GM23338 (cell line): ENCODE measurements around the gene HSD11B2. TPM values are rescaled to one million over a fixed set of nuclear protein-coding genes. Genes with fewer than 3 reads are reported as not detected.

Experiments used
- ATAC-seq: fragments of 200-7000 bp; cut with Tn5 transposase; 3 replicates; pipeline ENCODE4 v1.9.1; 2020
- DNase-seq: peaks from one replicate; pipeline ENCODE4 v3.0.0-alpha.2; 2015; ENCODE audit warnings: low spot score
- H2AFZ ChIP-seq: fragments of 200-600 bp; sonication (generic); 2 replicates; pipeline ENCODE4 v1.8.0; 2016; ENCODE audit warnings: antibody characterized with exemption, mild to moderate bottlenecking, moderate library complexity
- H3F3A ChIP-seq: fragments of 200-600 bp; sonication (generic); replicated peaks from 2 replicates; pipeline ENCODE4 v1.8.0; 2017; ENCODE audit warnings: antibody characterized with exemption, mixed run types, low read depth
- H3K27ac ChIP-seq: fragments of 200-600 bp; sonication (generic); 2 replicates; pipeline ENCODE4 v1.6.1; 2016; ENCODE audit warnings: low read depth
- H3K27me3 ChIP-seq: fragments of 200-600 bp; sonication (generic); 2 replicates; pipeline ENCODE4 v1.8.0; 2016; ENCODE audit warnings: mild to moderate bottlenecking, mixed run types, moderate library complexity; ENCODE audit not compliant: insufficient read depth
- H3K36me3 ChIP-seq: fragments of 200-600 bp; sonication (generic); 2 replicates; pipeline ENCODE4 v1.8.0; 2016; ENCODE audit warnings: mild to moderate bottlenecking; ENCODE audit not compliant: insufficient read depth
- H3K4me1 ChIP-seq: fragments of 200-600 bp; sonication (generic); 2 replicates; pipeline ENCODE4 v1.8.0; 2016; ENCODE audit warnings: mild to moderate bottlenecking, moderate library complexity; ENCODE audit not compliant: insufficient read depth
- H3K4me2 ChIP-seq: fragments of 200-600 bp; sonication (generic); 2 replicates; pipeline ENCODE4 v1.7.1; 2017; ENCODE audit warnings: mixed run types
- H3K4me3 ChIP-seq: fragments of 200-600 bp; sonication (generic); 2 replicates; pipeline ENCODE4 v1.6.1; 2016; ENCODE audit warnings: mixed run types
- H3K79me2 ChIP-seq: fragments of 200-600 bp; sonication (generic); replicated peaks from 2 replicates; pipeline ENCODE4 v1.8.0; 2017; ENCODE audit warnings: mild to moderate bottlenecking; ENCODE audit not compliant: insufficient read depth
- H3K9me2 ChIP-seq: fragments of 200-600 bp; sonication (generic); 2 replicates; pipeline ENCODE4 v1.8.0; 2017; ENCODE audit not compliant: insufficient read depth
- H4K20me1 ChIP-seq: fragments of 200-600 bp; sonication (generic); replicated peaks from 2 replicates; pipeline ENCODE4 v1.8.0; 2017; ENCODE audit warnings: mild to moderate bottlenecking; ENCODE audit not compliant: insufficient read depth
- H3K27ac Mint-ChIP-seq: 2 replicates; pipeline ENCODE4 v1.8.0; 2020; ENCODE audit warnings: inconsistent platforms, mild to moderate bottlenecking, moderate library complexity, mixed read lengths
- H3K27me3 Mint-ChIP-seq: 3 replicates; pipeline ENCODE4 v1.8.0; 2022; ENCODE audit warnings: low read depth, mild to moderate bottlenecking, moderate library complexity, mixed read lengths, inconsistent platforms; ENCODE audit not compliant: insufficient read depth, poor library complexity
- H3K36me3 Mint-ChIP-seq: 3 replicates; pipeline ENCODE4 v1.8.0; 2021; ENCODE audit warnings: low read depth, mild to moderate bottlenecking, inconsistent platforms, moderate library complexity, mixed read lengths
- H3K4me1 Mint-ChIP-seq: 3 replicates; pipeline ENCODE4 v1.8.0; 2020; ENCODE audit warnings: mild to moderate bottlenecking, inconsistent platforms, mixed read lengths
- H3K4me3 Mint-ChIP-seq: 3 replicates; pipeline ENCODE4 v1.8.0; 2021; ENCODE audit warnings: moderate library complexity, mild to moderate bottlenecking, inconsistent platforms, mixed read lengths
- H3K9me3 Mint-ChIP-seq: 3 replicates; pipeline ENCODE4 v1.8.0; 2020; ENCODE audit warnings: moderate library complexity, mild to moderate bottlenecking, inconsistent platforms, mixed read lengths
- CREB1 ChIP-seq: fragments of 250-450 bp; sonication (Bioruptor Pico); IDR thresholded peaks from 2 replicates; pipeline ENCODE4 v1.5.0; 2020; ENCODE audit warnings: low read depth, mild to moderate bottlenecking, moderate library complexity
- ETS1 ChIP-seq: IDR thresholded peaks from 2 replicates; pipeline ENCODE4 v1.6.1; 2016; ENCODE audit warnings: antibody characterized with exemption
- EZH2 ChIP-seq: fragments of 200-600 bp; sonication (generic); IDR thresholded peaks from one replicate; pipeline ENCODE4 v1.8.0; 2017; ENCODE audit warnings: antibody characterized with exemption, mild to moderate bottlenecking, low read depth; ENCODE audit not compliant: unreplicated experiment
- EZH2phosphoT487 ChIP-seq: fragments of 200-600 bp; sonication (generic); IDR thresholded peaks from one replicate; pipeline ENCODE4 v1.8.1; 2018; ENCODE audit warnings: antibody characterized with exemption; ENCODE audit not compliant: unreplicated experiment
- JUNB ChIP-seq: IDR thresholded peaks from one replicate; pipeline ENCODE4 v1.6.1; 2016; ENCODE audit warnings: antibody characterized with exemption; ENCODE audit not compliant: unreplicated experiment
- NANOG ChIP-seq: IDR thresholded peaks from 2 replicates; pipeline ENCODE4 v1.6.1; 2016; ENCODE audit warnings: antibody characterized with exemption, borderline replicate concordance
- POLR2AphosphoS5 ChIP-seq: IDR thresholded peaks from 2 replicates; pipeline ENCODE4 v1.6.1; 2016; ENCODE audit warnings: antibody characterized with exemption, low read depth
- REST ChIP-seq: IDR thresholded peaks from one replicate; pipeline ENCODE4 v1.6.1; 2018; ENCODE audit warnings: antibody characterized with exemption; ENCODE audit not compliant: unreplicated experiment
- STAT1 ChIP-seq: IDR thresholded peaks from one replicate; pipeline ENCODE4 v1.6.1; 2016; ENCODE audit warnings: antibody characterized with exemption; ENCODE audit not compliant: unreplicated experiment
- ZNF114 ChIP-seq: fragments of 250-450 bp; sonication (Bioruptor Pico); IDR thresholded peaks from 2 replicates; pipeline ENCODE4 v1.5.0; 2020; ENCODE audit warnings: mild to moderate bottlenecking, moderate library complexity
- ZNF331 ChIP-seq: fragments of 250-450 bp; sonication (Bioruptor Pico); IDR thresholded peaks from 2 replicates; pipeline ENCODE4 v1.5.0; 2020; ENCODE audit warnings: low read depth, mild to moderate bottlenecking, moderate library complexity
- ZNF462 ChIP-seq: fragments of 250-450 bp; sonication (Bioruptor Pico); IDR thresholded peaks from 2 replicates; pipeline ENCODE4 v1.5.0; 2020; ENCODE audit warnings: mild to moderate bottlenecking, moderate library complexity
- polyA plus RNA-seq: library from polyadenylated mRNA; unstranded; fragments of >200 nt; fragmentation: Nextera tagmentation; extraction: Ambion mirVana; gene quantifications from 2 replicates; pipeline ENCODE4 v1.2.1, GENCODE V29; 2016
- total RNA-seq: library from RNA; depleted of rRNA; stranded (reverse); fragments of >200 nt; shearing (Covaris generic); gene quantifications from 2 replicates; pipeline ENCODE4 v1.2.3, GENCODE V29; 2014

HSD11B2 gene
- total and polyA plus RNA-seq, 2 experiments from 2014 or later = 14.8 to 23.0 TPM

- no peak for DNase-seq
- peaks cover 45% of the 10 kb centered on the region for H3K27me3 Mint-ChIP-seq
- H3K4me3 Mint-ChIP-seq = no peak within 1 kb of the TSS
- Histone ChIP-seq H2AFZ (no peak within 1 kb of the TSS), H3K27ac (no peak within 1 kb of the TSS), H3K4me2 (no peak within 1 kb of the TSS), H3K4me1 (peaks cover 7% of the 10 kb centered on the region), H3K9me2 (no peaks in the 10 kb centered on the region), H3K79me2 (peaks cover 16% of the 10 kb centered on the region), H3F3A (0 out of 2 replicates have a peak, but pooled peaks cover 6% of the 10 kb centered on the region), H3K4me3 (no peak within 1 kb of the TSS), H4K20me1 (no peaks in the 10 kb centered on the region; the same call in 1 of the 2 replicates), H3K27me3 (peaks cover 26% of the 10 kb centered on the region), H3K36me3 (no peaks in the 10 kb centered on the region)
- no peaks in the 10 kb centered on the region for H3K36me3 Mint-ChIP-seq
- no peak for TF ChIP-seq ETS1
- no peak for TF ChIP-seq ZNF462 (CRISPR knock-in tag)
- TF ChIP-seq CREB1 = no peak
- TF ChIP-seq STAT1 = no peak
- TF ChIP-seq ZNF331 = no peak
- no peak for TF ChIP-seq POLR2AphosphoS5
- no peak for TF ChIP-seq EZH2
- TF ChIP-seq NANOG = no peak
- no peak for TF ChIP-seq ZNF114 (CRISPR knock-in tag)
- no peak for TF ChIP-seq REST
- no peak for TF ChIP-seq JUNB
- TF ChIP-seq EZH2phosphoT487 = no peak
- no peak within 1 kb of the TSS for H3K27ac Mint-ChIP-seq
- peaks cover 5% of the 10 kb centered on the region; the same call in 2 of the 3 replicates for H3K4me1 Mint-ChIP-seq
- ATAC-seq = no peak
- no peaks in the 10 kb centered on the region for H3K9me3 Mint-ChIP-seq
Observed at GRCh38 chr16:67483150-67483549, 52.2 kb downstream of the HSD11B2 start, which contains the start of gene AGRP. AGRP (minus strand) TSS chr16:67483547; CDS start chr16:67483398, 149 bp downstream.
